ENCODE results near the gene PARD3B. TPM values are rescaled to one million over a fixed set of nuclear protein-coding genes. Genes with fewer than 3 reads are reported as not detected.
A peak's percentile ranks its signal among the peaks of the same experiment; 100 is the strongest.

The PARD3B gene
- total RNA-seq, 2 experiments from 2014 or later: 0.49 to 1.1 TPM

DNA sequence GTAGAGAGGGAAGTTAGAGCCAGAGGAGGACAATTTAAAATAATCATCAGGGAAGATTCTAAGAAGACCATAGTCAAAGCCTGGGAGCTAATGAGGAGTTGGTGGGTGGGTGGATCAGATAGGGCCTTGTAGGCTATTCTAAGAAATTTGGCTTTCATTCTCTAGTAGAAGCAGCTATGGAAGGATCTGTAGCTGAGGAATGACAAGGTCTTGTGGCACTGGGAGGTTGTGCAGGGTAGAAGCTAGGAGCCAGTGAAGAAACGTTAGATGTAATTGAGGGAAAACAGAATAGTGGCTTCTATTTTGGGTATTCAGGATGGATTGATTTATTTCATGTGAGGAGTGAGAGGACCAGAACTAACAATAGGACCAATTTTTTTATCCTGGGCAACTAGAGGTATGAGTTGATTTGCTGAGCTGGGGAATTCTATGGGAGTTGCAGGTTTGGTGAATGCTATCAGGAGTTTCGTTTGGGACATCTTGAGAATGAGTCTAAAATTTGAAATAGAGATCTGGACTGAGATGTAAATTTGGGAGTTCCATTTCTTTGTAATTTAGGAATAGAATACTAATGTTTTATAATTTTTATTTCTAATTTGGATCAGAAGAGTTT lies 371.9 kb downstream of the PARD3B start:
- H3K9me3 Mint-ChIP-seq: peaks cover 4% of the 10 kb centered on the region
- peaks cover 4% of the 10 kb centered on the region for H3K36me3 Mint-ChIP-seq
- no peak overlapping the region for H3K4me3 Mint-ChIP-seq
- no peak for DNase-seq
- H3K27me3 Mint-ChIP-seq: no peaks in the 10 kb centered on the region
- H3K27ac Mint-ChIP-seq: no peak overlapping the region
- no peaks in the 10 kb centered on the region for H3K4me1 Mint-ChIP-seq

DNA sequence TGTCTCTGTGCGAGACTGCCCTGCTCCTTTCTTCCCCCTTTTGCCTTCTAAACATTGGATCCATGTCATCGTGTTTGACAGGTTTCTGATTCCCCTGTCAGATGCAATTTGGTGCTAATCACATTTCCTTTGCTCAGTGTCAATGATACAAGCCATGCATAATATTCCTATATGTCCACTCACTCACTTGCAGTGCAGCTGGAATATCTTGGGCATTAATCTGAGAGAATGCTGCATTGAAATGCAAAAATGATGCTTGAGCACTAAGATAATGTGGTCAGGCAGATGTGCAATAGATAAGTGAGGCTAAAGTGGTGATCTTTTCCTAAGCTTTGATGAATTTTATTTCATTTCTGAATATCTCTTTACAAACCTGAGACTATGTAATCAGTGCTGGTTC lies 375.5 kb downstream of the PARD3B start:
- DNase-seq: no peak
- no peak overlapping the region for H3K4me3 Mint-ChIP-seq
- H3K36me3 Mint-ChIP-seq: peaks cover 4% of the 10 kb centered on the region
- H3K4me1 Mint-ChIP-seq: no peaks in the 10 kb centered on the region
- no peak overlapping the region for H3K27ac Mint-ChIP-seq
- no peaks in the 10 kb centered on the region for H3K9me3 Mint-ChIP-seq
- no peaks in the 10 kb centered on the region for H3K27me3 Mint-ChIP-seq

DNA sequence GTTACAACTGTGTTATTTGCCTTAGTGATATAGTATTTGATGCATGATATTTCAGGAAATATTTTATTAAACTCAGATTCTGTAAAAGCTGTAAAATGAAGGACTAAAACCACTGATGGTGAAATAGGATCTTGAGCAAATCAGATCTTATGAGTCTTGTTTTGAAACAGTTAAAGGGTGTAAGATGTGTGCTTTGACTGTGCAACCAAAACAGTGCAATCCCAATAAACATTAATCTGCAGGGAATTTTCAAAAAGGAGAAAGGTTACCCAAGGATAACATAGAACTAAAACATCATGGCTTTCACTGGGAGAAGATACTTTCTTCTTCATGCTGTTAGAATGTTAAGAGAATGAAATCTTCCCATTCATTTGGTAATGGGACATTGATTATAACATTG lies 378.7 kb downstream of the PARD3B start:
- Mint-ChIP-seq H3K4me1 (no peaks in the 10 kb centered on the region), H3K4me3 (no peak overlapping the region), H3K27ac (no peak overlapping the region), H3K27me3 (no peaks in the 10 kb centered on the region), H3K9me3 (peaks cover 2% of the 10 kb centered on the region), H3K36me3 (no peaks in the 10 kb centered on the region)
- DNase-seq: no peak

DNA sequence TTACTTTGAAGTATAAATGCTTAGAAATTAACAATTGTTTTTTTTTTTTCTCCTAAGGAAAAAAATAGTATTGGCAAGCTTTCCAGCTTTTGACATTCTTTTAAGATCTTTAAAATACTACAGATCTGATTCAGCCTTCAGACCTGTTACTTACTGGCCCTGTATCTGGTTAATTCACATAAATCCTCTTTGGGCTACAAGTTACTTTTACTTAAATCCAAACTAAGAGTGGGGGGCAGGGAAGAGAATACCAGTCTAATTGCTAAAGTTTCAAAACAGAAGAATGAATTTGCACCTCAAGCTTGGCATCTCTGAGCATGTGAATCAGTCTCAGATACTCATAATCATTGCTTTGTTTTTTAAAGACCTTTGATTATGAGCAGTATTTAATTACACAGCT lies 386.3 kb downstream of the PARD3B start:
- Mint-ChIP-seq H3K4me3 (no peak overlapping the region), H3K9me3 (peaks cover 2% of the 10 kb centered on the region), H3K27ac (no peak overlapping the region), H3K27me3 (no peaks in the 10 kb centered on the region), H3K36me3 (no peaks in the 10 kb centered on the region), H3K4me1 (peaks cover 2% of the 10 kb centered on the region)
- no peak for DNase-seq

DNA sequence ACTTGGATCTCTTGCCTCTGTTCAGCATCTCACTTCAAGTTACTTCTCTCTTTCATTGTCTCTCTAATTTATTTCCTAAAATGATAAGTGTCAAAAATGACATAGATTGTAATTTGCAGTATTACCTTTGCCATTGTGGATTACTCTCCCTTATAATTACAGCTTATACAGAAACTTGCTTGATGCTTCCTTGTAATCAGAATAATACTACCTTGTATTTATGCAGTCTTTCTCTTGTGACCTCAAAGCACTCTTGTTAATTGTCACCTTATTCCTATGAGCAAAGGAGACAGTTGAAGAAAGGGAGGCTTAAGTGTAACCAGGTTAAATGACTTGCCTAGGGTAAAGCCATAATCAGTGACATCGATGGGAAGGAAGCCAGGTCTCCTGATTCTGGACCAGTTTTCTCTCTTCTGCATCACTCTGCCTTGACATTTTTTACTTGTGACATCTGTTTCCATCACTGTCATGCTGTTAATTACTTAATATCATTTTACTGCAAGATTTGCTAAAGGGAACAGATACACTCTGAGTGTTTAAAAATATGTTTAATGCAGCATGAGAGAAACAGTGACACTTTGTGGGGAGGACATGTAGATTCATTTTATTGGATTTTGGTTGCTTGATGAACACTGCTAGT lies 388.6 kb downstream of the PARD3B start:
- peaks cover 2% of the 10 kb centered on the region for H3K9me3 Mint-ChIP-seq

DNA sequence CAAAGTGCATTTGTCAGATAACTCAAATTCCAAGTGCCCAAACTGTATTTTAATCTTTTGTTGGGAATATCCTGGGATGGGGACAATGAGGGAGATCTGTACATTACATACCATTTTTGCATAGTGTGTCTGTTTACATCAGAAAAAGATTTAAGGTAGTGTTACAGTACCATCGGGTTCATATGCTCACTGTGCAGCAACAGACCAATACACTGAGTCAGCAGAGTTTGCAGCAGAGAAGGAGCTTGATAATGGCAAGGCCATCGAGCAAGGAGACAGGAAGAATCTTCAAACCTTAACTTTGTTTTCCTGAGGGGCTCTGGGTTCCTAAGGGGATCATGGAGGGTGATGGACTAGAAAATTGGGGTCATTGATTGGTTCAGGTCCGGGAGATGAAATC lies 399.7 kb downstream of the PARD3B start:
- H3K27me3 Mint-ChIP-seq: no peaks in the 10 kb centered on the region
- H3K4me3 Mint-ChIP-seq: no peak overlapping the region
- no peak for DNase-seq
- no peak overlapping the region for H3K27ac Mint-ChIP-seq
- peaks cover 26% of the 10 kb centered on the region for H3K36me3 Mint-ChIP-seq
- peaks cover 20% of the 10 kb centered on the region for H3K9me3 Mint-ChIP-seq
- peaks cover 37% of the 10 kb centered on the region for H3K4me1 Mint-ChIP-seq

More for the DNA sequence above, 388.6 kb downstream of the PARD3B start:
- no peak overlapping the region for H3K27ac Mint-ChIP-seq
- no peak for DNase-seq
- H3K36me3 Mint-ChIP-seq: no peaks in the 10 kb centered on the region
- H3K4me3 Mint-ChIP-seq: no peak overlapping the region
- H3K27me3 Mint-ChIP-seq: no peaks in the 10 kb centered on the region
- peaks cover 5% of the 10 kb centered on the region for H3K4me1 Mint-ChIP-seq

DNA sequence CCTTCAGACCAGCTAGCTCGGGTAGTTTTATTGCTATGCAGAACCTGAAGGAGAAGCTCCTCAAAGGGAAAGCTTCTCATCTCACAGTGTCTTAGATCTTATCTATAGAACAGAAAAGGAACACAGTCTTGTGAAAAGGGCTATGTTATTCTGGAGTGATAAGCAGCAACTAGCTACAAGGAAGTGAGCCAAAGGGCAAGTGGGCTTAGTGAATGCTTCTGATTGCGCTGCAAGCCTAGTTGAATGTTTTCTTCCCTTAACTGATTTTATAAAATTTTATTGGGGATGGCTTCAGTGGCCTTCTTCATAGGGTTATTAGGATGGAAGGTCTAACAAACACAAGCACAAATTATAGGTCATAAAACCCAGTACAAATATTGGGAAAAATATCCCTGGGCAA lies 400.1 kb downstream of the PARD3B start:
- Mint-ChIP-seq H3K4me3 (no peak overlapping the region), H3K27me3 (no peaks in the 10 kb centered on the region), H3K9me3 (peaks cover 24% of the 10 kb centered on the region), H3K27ac (no peak overlapping the region), H3K36me3 (peaks cover 30% of the 10 kb centered on the region), H3K4me1 (peaks cover 39% of the 10 kb centered on the region)
- no peak for DNase-seq

DNA sequence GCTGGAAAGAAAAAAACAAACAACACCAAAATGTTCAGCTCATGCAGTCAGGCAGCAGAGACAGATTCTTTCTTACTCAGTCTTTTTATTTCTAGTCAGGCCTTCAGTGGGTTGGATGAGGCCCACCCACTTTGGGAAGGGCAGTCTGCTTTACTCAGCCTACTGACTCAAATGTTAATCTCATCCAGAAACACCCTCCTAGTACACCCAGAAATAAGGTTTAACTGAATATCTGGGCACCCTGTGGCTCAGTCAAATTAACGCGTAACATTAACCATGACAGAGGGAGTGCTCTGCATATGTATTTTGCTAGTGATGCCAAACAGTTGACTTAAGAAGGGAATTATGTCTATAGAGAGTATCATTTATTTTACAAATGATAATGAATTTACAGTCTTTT lies 401.6 kb downstream of the PARD3B start:
- Mint-ChIP-seq H3K9me3 (peaks cover 24% of the 10 kb centered on the region), H3K27me3 (no peaks in the 10 kb centered on the region), H3K4me3 (no peak overlapping the region), H3K4me1 (peaks cover 41% of the 10 kb centered on the region), H3K27ac (no peak overlapping the region), H3K36me3 (peaks cover 29% of the 10 kb centered on the region)
- DNase-seq: no peak

DNA sequence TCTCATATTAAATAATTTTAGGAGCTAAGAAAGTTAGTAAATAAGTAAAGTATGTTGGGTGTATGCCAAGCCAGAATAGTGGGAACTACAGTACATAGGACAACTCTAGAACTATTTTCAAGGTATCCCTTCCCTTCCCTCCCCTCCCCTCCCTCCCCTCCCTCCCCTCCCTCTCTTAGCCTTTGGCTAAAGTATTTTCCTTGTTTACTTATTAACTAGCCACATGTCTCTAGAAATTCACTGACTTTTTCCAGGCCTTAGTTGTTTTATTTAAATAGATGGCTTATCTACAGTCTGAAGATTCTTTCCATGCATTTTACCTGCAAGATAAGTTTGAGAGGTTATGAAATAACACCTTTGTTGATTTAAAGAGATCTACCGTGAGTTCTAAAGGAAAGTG lies 402.1 kb downstream of the PARD3B start:
- DNase-seq: no peak
- peaks cover 24% of the 10 kb centered on the region for H3K9me3 Mint-ChIP-seq
- no peak overlapping the region for H3K27ac Mint-ChIP-seq
- H3K27me3 Mint-ChIP-seq: no peaks in the 10 kb centered on the region
- peaks cover 37% of the 10 kb centered on the region for H3K4me1 Mint-ChIP-seq
- H3K4me3 Mint-ChIP-seq: no peak overlapping the region
- peaks cover 28% of the 10 kb centered on the region for H3K36me3 Mint-ChIP-seq

DNA sequence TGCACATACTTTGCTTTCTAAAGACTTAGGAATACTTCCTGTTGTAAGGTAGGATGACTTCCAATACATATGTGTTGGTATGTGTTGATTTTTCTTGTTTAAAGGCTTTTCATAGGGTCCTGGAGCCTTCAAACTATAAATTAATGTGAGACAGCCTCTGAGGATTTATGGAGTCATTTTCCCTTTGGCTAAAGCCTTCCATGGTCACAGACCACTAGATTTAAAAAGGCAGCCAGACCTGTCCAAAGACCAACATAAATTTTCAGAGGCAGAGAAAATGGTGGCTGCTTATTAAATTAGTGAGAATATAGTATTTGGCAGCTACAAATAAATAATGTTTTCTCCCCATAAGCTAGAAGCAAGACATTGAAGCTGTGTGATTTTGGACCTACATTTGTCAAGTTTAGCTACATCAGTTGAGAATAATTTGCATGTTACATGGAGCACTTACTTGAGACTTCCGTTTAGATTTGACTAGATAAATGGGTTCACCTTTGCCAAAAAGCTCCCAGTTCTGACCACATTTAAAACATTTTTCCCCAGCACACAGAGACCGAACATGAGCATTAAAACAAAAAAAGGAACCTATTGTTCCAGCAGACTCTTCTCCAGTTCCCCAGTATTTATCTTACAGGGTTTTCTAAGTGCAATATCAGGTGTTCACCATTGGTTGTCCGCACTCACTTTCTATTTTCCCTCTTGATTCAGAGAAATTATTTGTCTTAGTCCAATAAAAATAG lies 402.9 kb downstream of the PARD3B start:
- no peaks in the 10 kb centered on the region for H3K27me3 Mint-ChIP-seq
- H3K36me3 Mint-ChIP-seq: peaks cover 28% of the 10 kb centered on the region
- H3K4me3 Mint-ChIP-seq: no peak overlapping the region
- DNase-seq: no peak
- peaks cover 38% of the 10 kb centered on the region for H3K4me1 Mint-ChIP-seq
- peaks cover 24% of the 10 kb centered on the region for H3K9me3 Mint-ChIP-seq
- peak overlapping the region; percentile 76 for H3K27ac Mint-ChIP-seq

DNA sequence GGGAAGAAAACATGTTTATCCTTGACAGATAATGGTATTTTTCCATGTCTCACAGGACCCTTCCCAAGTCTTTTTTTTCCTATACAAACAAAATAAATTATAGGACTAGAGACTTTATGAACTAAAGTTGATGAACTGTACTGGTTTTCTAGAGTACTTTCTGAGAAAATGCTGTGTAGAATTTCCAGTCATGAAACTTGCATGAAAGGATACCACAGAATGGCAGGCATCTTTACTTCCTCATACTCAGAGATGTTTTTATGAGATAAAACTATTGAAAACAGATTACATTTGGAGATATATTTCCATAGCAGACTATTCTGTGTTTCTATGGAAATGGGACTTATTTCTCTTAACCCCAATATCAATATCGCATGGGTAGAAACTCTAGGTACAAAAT lies 403.5 kb downstream of the PARD3B start:
- H3K9me3 Mint-ChIP-seq: peaks cover 24% of the 10 kb centered on the region
- peaks cover 39% of the 10 kb centered on the region for H3K4me1 Mint-ChIP-seq
- peaks cover 24% of the 10 kb centered on the region for H3K36me3 Mint-ChIP-seq
- peak overlapping the region; percentile 76 for H3K27ac Mint-ChIP-seq
- H3K4me3 Mint-ChIP-seq: no peak overlapping the region
- DNase-seq: no peak
- H3K27me3 Mint-ChIP-seq: no peaks in the 10 kb centered on the region

DNA sequence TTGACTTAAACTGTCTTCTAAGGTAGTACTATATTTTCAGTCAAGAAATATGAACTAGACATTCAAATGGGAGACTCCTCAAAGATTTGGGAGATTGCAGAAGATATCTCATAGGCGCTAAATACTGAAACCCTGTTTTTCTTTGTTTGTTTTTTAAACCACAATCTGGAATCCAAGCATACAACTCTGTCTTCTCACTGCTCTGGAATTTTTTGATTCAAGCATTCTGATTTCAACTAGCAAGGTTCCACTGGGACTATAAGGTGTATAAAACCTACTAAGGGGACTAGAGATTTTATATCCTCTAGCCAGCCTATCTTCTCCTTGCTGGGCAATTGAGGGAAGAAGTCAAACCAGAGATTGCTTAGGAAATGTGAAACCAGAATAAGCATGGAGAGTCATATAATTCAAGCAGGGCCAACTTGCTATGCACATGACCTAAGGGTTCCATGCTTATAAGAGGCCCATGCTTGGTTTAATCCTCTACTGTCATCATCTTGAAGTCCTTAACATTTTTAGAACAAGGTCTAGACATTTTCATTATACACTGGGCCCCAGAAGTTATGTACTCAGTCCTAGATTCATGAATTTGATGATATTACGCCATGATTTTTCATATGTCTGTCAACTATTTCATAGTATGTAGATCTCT lies 405.5 kb downstream of the PARD3B start:
- H3K27me3 Mint-ChIP-seq: no peaks in the 10 kb centered on the region
- peaks cover 18% of the 10 kb centered on the region for H3K9me3 Mint-ChIP-seq
- peaks cover 36% of the 10 kb centered on the region for H3K4me1 Mint-ChIP-seq
- H3K36me3 Mint-ChIP-seq: peaks cover 16% of the 10 kb centered on the region
- DNase-seq: no peak
- no peak overlapping the region for H3K27ac Mint-ChIP-seq
- H3K4me3 Mint-ChIP-seq: no peak overlapping the region

DNA sequence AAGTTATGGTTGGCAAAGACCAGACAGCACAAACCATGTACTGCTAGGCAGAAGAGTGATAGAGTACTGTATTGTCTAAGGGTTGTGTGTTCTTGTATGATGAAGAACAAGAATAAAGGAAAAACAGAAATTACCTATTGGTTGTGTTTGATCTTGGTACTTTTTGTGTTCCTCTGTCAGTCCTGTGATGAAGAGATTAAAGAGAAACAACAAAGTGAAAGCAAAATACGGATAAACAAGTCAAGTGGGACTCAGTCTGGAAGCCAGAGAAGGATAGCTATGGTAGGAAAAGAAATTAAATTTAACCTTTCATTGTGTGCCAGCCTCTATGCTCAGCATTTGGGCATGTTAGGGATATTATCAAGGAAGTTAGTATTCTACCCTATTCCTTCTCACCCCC lies 413.1 kb downstream of the PARD3B start:
- H3K27ac Mint-ChIP-seq: no peak overlapping the region
- peaks cover 2% of the 10 kb centered on the region for H3K9me3 Mint-ChIP-seq
- peak overlapping the region; percentile 9 for H3K4me3 Mint-ChIP-seq
- no peaks in the 10 kb centered on the region for H3K27me3 Mint-ChIP-seq
- H3K36me3 Mint-ChIP-seq: peaks cover 2% of the 10 kb centered on the region
- H3K4me1 Mint-ChIP-seq: peaks cover 11% of the 10 kb centered on the region
- no peak for DNase-seq

DNA sequence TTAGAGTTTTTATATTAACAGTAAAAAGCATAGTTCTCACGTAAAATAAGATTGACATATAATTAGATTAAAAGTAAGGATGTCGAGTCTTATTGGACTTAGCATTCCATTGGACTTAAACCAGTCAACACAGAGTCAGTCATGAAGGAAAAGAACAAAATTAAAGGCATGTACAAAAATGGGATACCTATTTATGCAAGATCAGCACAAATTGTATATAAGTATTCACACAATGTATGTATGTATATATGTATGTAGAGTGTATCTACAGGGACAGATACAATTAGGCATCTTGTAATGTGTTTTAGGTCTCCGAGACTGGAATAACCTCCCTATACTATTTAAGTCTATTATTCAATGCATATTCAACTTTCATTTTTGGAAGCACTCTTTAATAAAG lies 419.1 kb downstream of the PARD3B start:
- no peaks in the 10 kb centered on the region for H3K27me3 Mint-ChIP-seq
- H3K27ac Mint-ChIP-seq: no peak overlapping the region
- no peak overlapping the region for H3K4me3 Mint-ChIP-seq
- peaks cover 5% of the 10 kb centered on the region for H3K9me3 Mint-ChIP-seq
- H3K4me1 Mint-ChIP-seq: peaks cover 22% of the 10 kb centered on the region
- peaks cover 5% of the 10 kb centered on the region for H3K36me3 Mint-ChIP-seq
- no peak for DNase-seq

DNA sequence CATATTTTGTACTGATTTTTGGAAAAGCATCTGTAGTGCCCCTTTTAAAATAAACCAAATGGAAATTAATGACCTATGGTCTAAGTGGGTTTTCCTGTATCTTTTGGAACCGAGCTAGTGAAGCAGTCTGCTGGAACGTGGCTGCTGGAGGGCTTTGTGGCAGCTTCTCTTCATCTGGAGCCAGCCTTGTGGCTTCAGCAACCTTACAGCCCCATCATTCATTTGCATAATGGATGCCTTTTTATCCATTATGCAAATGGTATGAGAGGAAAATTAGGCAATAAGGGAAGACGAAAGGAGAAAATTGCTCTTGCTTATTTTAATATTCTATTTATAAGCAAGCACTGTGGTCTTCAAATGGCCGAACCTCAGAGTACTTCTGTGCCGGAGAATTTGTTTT lies 421.0 kb downstream of the PARD3B start:
- Mint-ChIP-seq H3K4me1 (peaks cover 34% of the 10 kb centered on the region), H3K27ac (no peak overlapping the region), H3K4me3 (no peak overlapping the region)

More for the DNA sequence above, 421.0 kb downstream of the PARD3B start:
- H3K36me3 Mint-ChIP-seq: peaks cover 3% of the 10 kb centered on the region
- H3K27me3 Mint-ChIP-seq: no peaks in the 10 kb centered on the region
- H3K9me3 Mint-ChIP-seq: peaks cover 4% of the 10 kb centered on the region
- no peak for DNase-seq

Data from activated naive CD8-positive, alpha-beta T cell treated with anti-CD3 and anti-CD28 coated beads for 36 hours (primary cell).